ENCODE results near the gene DENND11.
"Not testable (repeated sequence)": the region's sequence is repeated elsewhere in the genome, so short reads cannot be mapped to it uniquely, and the experiment has no call there.

DENND11 gene

DNA sequence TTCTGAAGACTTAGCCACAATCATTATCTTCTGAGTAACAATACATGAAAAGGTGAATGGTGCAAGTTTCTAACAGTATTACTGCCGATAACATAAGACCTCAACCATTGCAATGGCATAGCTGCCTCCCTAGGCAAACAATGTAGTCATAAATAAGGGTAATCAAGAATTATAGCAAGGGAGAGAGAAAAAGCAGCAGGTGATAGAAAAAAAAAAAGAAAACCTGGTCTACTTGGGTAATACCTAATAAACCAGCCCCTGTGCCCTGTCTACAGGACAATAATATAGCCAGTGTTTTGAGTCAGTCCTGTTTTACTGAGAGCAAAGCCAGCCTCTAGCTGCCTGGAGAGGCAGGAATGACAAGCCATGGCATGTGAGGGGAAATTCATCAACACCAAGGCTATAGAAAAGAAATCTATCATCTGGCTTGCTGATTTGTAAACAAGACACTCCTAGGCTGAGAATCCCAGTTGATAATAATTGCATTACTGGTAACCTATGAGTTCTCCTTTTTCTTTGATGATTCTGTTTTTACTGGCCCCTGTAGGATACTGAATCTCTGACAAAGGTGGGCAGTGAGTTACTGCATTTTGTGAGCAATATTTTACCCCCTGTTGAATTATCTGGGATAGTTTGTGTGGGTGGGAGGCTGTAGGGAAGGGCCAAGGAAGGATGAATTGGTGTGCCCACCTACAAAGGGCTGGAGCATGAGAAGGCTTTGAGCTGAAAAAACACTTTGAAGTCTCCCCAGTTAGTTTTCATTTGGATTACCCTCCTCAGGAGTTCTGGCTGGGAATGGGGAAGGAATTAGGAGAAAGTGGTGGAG lies 4.5 kb upstream of the DENND11 start:
- no peak for DNase-seq (ENCODE audit: low spot score)

DNA sequence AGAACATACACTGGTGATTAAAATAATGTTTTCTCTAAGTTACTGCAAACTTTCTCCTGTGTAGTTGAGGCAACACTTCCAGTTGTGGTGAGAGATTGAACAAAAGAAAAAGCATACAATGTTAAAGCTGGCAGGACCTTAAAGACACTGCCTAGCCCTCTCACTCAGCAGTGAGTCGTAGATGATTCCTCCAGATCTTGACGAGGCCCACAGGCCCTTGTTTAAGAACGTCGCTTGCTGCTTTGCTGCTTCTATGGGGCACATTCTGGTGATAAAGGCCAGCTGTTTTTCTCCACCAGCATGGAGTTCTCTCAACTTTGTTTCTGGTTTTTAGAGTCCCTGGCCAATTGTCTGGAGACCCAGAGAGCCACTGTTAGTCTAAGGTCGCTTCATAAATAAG lies 2.8 kb upstream of the DENND11 start:
- DNase-seq (ENCODE audit: low spot score) = no peak

DNA sequence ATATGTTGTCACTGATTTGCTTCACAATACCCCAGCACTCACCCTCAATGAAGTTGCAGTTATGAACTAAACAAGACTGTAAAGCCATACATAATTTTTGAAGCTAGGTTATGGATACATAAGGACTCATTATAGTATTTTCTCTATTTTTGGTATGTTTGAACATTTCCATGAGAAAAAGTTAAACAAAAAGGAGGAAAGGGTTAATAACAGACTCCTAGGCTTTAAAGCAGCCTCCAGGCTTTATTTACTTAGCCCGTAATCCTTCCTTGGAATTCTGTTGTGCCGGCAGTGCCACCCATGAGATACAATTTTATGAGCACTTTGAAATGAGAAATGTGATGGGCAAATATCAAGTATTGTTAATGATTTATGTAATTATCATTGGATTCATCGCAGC lies 2.1 kb upstream of the DENND11 start:
- no peak for DNase-seq (ENCODE audit: low spot score)

DNA sequence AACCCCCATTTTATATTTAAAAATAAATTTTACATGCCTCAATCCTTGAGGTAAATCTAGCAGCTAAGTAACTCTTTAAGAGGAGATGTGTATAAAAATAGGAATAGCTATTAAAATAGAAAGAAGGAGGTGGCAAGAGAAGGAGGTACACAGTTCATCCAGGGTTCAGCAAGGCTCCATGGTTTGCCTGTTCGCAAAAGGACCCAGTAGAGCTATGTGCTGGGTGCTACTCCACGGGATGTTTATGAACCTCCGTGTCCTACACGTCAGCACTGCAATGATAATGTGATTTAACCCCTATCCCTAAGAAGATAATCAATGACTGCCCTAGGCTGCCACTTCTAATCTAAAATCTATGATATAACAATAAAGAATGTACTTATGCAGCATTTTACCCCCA lies 926 bp upstream of the DENND11 start:
- DNase-seq (ENCODE audit: low spot score) = no peak

DNA sequence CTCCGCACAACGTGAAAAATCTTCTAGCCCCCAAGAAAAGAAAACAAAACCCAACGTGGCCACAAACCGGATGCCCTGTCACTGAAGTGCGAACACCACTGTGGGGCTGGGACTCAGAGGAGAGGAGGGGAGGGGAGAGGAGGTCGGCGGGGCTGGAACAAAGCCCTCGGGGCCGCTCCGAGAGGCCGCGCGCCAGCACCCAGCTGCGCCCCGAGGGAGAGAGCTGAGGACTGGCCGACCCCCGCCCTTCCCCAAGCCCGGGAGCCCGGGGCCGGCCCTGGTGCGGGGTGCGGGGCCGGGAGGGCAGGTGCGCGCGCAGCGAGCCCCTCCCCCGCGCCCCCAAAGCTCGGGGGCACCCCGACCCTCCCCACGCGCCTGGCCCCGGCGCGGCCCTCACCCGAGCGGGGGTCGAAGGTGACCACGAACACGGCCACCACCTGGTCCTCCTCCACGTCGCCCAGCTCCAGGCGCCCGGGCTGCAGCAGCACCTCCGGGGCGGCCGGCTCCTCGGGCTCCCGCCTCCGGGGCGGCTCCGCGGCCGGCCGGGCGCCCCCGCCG lies 398 bp downstream of the DENND11 start:
- no peak for DNase-seq (ENCODE audit: low spot score)

DNA sequence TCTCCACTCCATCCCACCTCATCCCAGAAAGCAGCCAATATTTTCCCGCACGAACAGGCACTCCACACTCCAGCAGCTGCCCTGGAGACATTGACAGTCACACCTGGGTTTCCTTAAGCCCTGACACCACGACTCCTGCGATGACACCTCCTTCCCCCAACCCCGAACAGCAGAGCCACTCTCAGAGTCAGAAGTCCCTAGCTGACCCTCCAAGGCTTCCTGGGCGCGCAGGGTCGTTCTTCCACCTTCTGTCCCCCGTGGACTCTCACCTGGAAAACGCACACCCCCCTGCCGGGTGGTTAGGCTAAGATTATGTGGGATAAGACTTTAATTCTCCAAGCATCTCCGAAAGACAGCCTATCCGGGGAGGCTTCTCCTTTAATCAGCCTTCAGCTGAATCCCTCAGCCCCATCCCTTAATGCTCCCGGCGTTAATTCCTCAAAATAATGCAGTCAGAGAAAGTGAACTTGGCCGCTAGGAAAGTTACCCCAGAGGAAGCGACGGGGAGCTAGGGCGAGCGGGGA lies 1.1 kb downstream of the DENND11 start:
- DNase-seq (ENCODE audit: low spot score) = no peak

DNA sequence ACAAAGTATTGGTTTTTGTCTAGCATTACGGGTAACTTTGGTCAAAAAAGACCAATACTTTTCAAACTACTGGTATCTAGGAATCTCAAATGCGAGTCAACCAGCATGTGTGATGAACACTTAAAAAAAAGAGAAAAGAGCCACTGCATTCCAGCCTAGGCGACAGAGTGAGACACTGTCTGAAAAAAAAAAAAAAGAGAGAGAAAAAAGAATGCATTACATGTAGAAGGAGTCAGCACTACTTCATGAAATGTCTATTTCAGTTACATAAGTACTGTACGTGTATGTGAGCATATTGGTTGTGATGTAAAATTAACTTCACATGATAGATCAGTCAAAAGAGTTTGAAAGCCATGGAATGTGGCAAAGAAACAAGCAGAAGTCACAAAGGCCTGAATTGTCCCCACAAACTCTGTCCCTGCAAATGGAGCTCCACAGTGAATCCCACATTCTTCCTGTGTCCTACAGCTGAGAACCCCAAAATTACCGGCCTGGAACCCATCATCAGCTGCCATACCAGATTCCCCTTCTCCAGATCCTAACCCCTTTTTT lies 1.6 kb downstream of the DENND11 start:
- DNase-seq (ENCODE audit: low spot score) = no peak

DNA sequence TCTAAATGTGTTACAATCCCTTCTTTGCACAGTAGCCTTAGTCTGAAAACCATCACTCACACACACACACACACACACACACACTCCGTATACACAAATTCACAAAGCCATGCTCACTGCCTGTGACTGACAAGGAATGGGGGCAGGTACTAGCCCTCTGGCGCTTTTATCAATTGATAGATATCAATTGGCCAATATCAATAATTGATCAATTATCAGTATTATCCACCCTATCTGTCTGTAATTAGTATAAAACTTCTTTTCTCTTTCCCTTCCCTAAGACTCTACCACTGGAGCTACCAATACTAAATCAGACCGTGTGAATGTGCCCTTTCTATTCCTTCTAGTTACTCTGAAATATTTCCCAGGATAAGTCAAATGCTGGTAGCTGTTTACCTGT lies 2.1 kb downstream of the DENND11 start:
- DNase-seq (ENCODE audit: low spot score) = no peak

DNA sequence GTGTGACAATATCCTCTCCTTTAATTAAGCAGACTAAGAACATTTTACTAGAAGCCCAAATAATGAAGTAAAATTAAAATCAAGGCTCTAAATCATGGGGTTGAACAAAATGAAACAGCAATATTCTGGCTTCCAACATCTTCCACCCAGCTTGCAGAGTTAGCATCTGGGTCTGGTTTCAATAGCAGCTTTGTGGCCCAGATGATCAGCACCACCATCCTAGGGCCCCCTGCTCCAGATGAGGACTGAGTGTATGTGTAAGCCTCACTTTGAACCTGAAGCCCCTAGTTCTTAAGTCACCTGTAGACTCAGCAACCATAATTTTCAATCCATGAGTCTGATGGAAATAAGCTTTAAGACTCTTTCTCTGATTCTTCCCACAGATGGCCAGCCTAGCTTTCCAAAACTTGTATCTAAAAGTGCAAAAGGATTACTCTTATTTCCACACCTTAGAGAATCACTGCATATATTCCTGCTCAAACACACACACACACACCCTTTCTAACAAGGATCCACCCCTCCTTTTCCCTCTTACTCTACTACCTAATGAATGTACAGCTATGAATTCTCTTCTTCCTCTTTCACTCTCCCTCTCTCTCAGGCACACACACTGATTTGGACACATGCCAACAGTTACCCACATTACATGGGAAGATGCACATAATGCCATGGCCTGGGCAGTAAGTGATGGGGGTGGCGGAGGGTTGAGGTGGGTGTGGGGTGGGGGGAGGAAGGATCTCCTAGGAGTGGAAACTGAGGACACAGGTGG lies 3.5 kb downstream of the DENND11 start:
- DNase-seq (ENCODE audit: low spot score) = peak; percentile 16

DNA sequence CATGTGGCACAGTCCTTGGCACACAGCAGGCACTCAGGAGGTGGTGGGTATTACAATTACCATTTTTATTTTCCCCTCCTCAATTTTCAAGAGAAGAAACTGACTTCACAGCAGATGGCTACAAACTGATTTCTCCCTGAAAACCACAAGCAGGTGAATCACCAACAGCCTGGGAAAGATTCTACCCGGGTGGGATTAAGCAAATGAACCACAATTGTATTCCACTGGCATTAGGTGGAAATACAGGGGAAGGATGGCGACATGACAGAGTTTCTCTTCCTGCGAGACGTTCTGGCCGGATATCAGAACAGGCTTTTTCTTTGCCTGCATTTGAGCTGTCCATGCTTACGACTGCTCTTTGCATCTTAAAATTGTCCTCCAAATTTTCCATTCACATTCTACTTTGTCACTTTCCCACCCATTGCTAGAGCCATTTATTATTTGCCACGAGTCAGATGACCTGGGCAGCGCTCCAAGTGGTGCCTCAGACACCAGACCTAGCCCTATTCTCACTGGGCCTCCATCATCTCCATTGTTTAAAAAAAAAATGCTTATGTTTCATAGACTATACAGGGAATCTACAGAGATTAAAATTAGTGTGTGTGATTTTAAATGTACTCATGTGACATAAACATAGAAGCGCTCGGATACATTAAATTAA lies 4.6 kb downstream of the DENND11 start:
- no peak for DNase-seq (ENCODE audit: low spot score)

DNA sequence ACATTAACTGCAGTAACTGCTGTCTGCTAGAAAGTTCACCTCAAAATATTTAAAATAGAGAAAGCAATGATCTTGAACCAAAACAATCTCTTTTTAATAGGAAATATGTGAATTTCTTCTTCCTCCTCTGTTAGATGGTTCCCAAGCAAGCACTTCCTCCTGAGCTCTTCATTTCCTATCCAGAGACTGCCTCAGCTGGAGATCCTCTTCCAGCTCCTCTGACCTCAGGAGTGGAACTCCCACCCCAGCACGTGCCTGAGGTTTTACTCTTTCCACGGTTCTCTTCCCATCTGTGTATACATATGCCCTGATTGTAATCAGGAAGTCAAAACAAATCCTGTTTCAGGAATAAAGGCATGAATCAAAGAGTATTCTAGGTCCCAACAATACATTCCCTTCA lies 5.6 kb downstream of the DENND11 start:
- no peak for DNase-seq (ENCODE audit: low spot score)

DNA sequence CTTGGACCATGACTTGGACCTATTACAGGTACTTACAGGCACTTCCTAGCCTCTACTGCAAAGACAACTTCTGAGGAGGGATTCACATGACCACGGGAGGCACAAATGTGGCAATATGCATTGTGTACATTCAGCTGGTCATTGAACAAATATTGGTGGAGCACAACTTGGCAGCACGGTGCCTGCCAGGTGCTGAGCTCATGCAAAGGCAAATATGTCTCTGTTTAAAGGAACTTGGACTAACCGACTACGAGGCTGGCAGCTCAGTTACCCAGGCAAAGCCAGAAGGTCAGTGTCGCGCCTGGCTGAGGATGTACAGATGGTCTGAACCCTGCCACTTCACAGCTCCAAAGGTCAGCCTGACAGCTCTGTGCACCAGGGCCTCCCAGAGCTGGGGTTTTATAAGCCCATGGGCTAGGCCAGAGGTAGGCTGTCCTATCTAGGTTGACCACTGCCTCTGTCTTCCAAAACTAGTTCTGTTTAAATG lies 6.1 kb downstream of the DENND11 start:
- DNase-seq (ENCODE audit: low spot score) = no peak

DNA sequence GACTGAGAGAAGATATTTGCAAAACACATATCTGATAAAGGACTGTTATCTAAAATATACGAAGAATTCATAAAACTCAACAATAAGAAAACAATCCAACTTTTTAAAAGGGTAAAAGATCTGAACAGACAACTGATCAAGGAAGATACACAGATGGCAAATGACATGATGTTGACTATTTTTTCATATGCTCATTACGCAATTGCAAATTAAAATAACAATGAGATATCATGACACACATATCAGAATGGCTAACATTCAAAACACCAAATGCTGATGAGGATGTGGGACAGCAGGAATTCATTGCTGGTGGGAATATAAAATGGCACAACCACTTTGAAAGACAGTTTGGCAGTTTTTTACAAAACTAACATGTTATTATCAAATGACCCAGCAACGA lies 8.9 kb downstream of the DENND11 start:
- DNase-seq (ENCODE audit: low spot score) = no peak

DNA sequence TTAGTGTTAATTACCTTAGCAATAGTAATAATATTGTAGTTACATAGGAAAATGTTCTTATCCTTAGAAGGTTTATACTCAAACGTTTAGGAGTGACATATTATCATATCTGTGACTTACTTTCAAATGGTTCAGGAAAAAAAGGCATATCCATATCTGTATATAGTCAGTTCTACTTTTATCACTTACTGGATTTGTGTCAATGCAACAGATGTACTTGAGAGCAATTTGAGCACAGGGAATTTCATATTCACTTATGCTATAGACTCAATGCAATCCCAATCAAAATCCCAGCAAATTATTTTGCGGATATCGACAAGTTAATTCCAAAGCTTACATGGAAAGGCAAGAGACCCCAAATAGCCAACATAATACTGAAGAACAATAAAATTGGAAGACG lies 10.0 kb downstream of the DENND11 start:
- no peak for DNase-seq (ENCODE audit: low spot score)

DNA sequence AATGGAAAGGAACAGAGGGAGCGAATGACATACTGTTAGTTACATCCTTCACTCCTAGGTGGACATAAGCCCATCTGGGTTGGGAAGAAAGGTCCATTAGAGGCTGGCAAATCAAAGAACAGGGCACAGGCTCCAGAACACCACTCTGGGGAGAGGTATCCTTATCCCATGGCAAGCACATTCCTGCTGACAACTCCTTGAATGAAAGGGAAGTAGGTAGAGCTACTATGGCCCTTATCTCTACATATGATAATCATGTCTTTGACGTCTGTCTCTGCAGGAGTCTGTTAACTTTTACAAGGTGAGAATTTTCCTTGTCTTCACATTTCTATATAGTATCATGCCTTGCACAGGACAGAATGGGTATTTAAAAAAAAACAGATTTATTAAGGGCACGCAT lies 10.4 kb downstream of the DENND11 start:
- DNase-seq (ENCODE audit: low spot score) = no peak

DNA sequence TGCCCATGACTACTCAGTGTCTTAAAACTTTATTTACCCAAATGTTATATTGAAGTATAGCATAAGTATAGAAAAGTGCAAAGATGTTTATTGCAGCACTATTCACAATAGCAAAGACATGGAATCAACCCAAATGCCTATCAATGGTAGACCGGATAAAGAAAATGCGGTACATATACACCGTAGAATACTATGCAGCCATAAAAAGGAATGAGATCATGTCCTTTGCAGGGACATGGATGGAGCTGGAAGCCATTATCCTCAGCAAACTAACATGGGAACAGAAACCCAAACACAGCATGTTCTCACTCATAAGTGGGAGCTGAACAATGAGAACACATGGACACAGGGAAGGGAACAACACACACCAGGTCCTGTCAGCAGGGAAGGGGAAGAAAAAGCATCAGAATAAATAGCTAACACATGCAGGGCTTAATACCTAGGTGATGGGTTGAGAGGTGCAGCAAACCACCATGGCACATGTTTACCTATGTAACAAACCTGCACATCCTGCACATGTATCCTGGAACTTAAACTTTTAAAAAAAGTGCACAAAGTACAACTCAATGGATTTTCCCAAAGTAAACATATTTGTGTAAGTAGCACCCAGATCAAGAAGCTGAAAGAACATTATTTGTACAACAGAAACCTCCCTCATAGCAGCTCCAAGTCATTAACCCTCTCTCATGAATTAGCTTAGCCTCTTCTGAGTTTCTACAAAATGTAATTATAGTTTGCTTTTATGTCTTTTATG lies 12.7 kb downstream of the DENND11 start:
- not testable (repeated sequence) for DNase-seq (ENCODE audit: low spot score)

DNA sequence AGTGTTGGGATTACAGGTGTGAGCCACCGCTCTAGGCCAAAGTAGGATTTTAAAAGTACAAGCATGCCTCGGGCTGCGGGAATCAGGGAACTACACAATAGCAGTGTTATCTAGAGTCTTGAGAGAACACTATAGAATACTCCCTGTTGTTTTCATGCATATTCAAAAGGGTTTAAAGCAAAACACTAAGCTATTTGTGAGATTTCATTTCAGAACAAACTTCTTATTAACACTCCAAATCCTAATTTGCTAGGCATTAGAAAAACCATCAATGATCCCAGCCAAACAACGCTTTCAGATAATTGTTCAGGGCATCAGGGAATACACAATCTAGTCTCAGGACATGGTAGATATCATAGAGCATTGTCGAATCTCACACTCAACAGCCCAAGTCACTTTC lies 13.9 kb downstream of the DENND11 start:
- DNase-seq (ENCODE audit: low spot score) = no peak

DNA sequence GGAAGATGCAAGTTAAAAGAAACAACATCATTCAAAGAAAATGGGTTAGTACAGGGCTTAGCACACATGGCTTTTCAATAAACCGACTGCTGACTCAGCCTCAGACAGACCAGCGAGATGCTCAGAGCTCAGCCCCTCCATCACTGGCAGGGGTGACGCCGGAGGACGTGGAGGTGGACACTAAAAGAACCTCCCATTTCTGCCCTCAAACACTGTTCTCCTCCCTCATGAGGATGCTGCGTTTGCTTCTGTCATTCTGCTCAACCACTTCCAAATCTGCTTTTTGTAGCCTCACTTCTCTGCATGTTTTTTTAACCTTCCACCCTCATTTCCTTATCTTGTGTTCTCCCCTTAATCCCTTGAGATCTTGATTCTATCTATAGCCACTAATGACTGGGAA lies 15.3 kb downstream of the DENND11 start:
- no peak for DNase-seq (ENCODE audit: low spot score)

DNA sequence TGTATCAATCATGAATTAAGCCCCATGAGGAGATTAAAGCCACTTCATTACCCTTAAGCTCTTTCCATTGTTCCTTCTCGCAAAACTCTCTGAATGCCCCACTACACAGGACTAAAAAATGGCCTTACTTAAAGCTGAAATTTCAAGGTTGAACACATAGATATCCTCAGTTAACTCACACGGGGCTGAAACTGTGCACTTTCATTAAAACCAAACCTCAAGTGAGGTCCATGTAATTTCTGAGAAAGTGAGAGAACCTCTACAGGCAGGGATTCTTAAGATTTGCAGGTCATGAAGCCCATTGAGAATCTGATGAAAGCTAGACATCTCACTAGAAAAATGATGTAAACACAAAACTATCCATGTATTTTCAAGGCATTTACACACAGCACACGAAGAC lies 15.9 kb downstream of the DENND11 start:
- DNase-seq (ENCODE audit: low spot score) = no peak

DNA sequence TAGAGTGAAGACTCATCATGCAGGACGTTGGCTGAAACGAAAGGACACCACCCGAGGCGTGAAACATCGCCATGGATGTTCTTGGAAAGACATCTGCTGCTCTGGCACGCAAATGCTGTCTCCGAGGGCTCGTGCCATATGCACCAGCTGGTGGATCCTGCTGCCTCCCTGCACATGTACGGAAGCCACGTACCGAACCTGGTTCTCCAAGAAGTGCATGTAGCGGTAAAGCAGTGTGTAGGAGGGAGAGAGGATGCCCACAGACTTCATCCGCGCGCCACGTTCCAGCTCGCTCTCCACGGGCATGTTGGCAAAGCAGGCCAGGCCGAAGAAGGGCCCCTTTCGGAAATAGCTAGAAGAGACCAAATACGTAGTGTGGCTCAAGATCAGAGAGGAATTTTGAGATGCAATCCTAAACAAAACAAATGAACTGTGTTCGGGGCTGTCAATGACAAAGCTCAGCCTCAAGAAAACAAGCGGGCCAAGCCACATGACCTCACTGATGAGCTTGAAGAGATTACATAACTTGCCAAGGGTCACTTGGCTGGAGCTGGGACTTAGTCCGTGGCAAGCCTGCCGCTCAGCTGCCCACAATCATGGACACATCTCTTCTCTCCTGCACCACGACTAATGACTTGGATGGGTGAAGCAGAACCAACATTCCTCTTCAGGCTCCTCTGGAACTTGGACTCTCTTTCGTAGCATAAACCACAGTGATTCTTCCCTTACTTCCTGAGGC lies 16.5 kb downstream of the DENND11 start:
- DNase-seq (ENCODE audit: low spot score) = no peak

DNA sequence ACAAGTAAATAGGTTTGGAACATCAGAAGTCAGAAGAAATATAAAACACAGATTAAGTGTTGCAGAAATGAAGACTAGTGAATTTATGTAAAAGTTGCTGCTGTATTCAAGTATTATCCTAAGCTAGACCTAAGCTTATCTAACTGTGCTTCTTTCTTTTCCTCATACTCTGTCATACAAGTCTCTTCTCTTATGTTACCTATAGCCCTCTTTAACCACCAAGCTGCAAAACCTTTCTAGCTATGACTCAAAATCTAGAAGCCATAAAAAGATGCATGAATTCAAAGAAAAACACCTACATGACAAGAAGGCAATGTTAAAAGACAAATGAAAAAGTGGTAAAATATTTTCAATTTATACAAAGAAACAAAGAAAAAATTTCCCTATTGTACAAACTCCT lies 23.0 kb downstream of the DENND11 start:
- no peak for DNase-seq (ENCODE audit: low spot score)
